Stimulated activated CD8-positive, alpha-beta memory T cell treated with anti-CD3 and anti-CD28 coated beads, Interleukin-4, amount 100 ng/mL, for 1 hour (primary cell): ENCODE data around the gene ATG4D.

ENCODE experiments used
- DNase-seq, 2 donors: peaks; one replicate each; pipeline ENCODE4 v3.0.0-alpha.2; 2020; ENCODE audit warnings: low read depth in 2 of 2, low spot score in 1 of 2

ATG4D gene

DNA sequence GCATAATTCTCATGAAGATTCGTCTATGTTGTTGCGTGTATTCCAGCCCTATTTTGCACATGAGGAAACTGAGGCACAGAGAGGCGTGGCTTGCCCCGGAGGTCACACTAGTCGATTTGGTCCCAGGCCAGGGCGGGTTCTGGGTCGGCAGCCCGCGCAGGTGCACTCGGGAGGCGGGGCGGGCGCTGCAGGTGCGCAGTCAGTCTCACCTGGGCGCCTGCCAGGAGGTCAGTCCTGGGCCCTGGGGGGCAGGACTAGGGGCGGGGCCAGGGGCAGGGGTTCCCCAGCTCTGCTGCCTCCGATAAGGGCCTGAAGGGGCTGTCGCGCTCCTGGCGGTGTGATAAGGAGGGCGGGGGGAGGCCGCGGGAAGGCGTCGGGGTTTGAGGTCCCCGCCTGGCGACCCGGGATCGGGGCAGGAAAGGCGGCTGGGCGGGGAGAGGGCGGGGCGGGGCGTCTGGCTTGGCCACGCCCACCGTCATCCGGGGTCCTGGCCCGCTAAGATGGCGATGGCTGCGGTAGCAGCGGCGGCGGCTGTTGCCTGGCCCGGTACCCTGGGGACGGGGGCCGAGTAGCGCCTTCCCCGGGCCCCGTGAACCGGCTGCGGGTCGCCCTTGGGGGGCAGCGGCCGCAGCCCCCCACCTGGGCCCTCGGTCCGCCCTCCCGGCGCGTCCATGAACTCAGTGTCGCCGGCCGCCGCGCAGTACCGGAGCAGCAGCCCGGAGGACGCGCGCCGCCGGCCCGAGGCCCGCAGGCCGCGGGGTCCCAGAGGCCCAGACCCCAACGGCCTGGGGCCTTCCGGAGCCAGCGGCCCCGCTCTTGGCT lies at the start of gene ATG4D:
ATG4D (plus strand) TSS at position 485 of the 822 bp plus-strand sequence; CDS start at position 672, 187 bp downstream.
- DNase-seq, result peak in 1 of 2 donors; percentile 59

DNA sequence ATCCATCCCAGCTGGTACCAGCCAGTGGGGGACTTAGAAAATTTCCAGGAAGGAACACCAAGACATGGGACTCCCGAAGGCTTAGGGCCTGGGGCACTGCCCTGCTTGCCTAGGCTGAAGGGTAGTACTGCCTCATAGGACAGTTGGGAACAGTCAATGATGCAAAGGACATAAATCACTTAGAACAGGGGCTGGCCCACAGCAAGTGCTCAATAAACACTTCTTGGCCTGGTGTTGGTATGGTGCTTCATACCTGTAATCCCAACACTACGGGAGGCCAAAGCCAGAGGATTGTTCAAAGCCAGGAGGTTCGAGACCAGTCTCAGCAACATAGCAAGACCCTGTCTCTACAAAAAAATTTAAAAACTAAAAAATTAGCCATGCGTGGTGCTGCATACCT lies 46.3 kb upstream of the ATG4D start:
- DNase-seq, result no peak

DNA sequence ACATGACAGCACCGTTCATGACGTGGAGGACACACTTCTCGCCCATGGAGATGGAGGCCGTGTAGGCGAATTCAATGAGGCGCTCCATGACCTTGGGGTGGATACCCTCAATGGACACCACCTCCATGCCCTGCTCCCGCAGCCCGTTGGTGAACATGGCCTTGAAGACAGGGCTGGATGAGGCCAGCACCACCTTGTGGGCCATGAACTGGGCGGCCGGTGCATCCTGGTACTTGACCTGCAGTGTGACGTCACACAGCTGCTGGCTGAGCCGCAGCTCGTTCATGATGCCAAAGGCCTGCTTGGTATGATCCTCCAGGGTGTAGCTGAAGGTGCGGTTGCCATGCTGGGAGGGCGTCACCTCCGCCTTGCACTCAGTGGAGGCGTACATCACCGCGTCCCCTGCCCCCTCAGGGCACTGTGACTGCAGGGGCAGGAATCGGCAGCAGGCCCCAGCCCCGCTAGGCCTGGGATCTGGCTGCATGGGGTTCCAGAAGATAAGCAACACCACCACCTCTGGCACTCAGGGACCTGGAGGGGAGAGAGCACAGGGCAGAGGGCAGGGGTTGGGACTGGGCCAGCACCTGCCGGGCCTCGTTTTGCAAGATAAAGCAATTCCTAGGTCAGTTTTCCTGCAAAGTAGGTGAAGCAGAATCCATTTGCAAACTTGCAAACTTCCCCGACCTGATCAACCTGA lies 44.0 kb upstream of the ATG4D start:
- DNase-seq, result no peak

DNA sequence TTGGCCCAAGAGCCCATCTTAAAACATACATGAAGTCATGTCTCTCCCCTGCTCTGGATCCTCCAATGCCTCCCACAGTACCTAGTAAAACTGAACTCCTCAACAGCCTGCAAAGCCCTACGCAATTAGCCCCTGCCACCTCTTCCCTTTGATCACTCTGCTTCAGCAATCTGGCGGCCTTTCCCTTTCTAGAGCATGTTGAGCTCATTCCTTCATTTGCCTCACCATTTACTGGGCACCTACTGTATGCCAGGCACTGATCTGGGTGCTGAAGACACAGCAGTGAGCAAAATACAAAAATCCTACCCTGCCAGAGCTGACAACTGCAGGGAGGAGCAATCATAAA lies 43.5 kb upstream of the ATG4D start:
- DNase-seq, result no peak

DNA sequence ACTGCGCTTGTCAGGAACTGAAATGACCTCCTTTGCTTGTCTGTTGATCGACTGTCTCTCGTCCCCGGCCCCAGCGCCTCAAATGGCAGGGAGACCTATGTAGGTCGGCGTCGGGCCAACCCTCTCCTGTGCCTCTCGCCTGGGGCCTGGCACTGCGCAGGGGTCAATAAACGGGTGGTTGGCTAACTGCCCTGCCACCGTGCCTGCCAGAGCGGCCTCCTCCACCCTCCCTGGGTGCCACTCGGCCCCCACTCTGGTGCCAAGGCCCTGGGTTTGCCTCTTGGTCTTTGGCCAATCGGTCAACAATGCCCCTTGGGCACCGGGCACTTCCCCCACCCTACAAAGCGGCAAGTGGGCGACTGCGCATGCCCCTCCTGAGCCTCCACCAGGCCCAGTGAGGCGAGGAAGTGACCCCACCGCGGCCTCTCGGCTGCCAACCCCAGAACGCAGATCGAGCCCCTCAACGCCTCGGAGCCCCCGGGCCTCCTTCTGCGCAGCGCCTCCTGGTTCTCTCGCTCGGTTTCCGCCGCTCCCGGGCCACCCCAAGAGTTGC lies 41.7 kb upstream of the ATG4D start:
- DNase-seq, result no peak

DNA sequence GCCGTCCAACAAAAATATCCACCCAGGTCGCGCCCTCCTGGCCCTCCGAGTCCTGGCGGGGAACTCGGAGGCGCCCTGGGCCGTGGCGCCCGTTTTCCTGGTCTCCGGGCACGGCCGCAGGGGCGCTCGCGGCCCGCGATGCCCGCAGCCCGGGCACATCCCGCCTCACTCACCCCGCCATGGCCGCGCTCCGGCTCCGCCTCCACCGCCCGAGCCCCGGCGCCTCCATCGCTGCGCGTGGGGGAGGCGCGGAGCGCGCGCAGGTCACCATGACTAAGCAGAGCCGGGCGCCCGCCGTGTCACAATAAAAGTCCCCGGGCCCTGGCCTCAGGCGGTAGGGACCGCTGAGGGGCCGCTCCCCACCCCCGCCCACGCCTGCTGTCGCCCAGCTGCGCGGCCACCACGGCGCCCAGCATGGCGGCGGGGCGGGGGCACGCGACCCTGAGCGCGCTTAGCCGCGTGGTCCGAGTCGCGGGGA lies 41.1 kb upstream of the ATG4D start:
- DNase-seq, result peak; percentile 63 to 77

DNA sequence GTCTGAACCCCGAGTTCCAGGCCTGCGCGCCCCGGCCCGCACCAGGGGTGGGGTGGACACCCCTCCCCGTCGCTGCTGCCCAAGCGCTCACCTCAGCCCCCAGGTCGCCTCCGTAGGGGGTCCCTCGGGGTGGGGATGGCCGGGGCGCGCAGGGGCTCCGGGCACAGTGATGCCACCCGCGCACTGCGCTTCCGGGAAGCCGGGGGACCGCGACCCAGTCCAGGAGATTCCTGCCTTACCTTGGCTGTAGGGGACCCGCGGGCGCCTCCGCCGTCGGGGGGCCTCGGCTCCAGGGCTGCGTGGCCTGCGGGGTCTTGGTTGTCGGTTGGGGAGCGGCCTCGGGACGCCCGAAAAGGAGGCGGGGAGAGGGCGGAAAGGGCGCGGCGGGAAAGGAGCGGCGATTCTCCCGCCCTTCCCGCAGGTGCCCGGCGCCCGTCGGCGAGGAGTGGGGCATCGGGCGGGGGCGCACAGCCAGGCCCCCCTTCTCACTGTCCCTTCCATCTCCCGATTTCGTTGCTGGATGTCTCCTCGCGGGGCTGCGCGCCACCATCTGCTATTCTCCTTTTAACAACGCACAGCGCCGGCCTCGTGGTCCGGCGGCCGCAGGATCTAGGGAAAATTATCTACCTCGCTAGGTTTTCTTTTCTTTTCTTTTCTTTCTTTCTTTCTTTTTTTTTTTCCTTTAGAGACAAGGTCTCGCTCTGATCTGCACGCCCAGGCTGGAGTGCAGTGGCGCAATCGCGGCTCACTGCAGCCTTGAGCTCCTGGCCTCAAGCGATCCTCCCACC lies 40.5 kb upstream of the ATG4D start, which contains the start of gene KEAP1:
KEAP1 (minus strand) TSS at position 355 of the 788 bp plus-strand sequence. CDS start 3,323 bp downstream, outside the sequence.
- no peak for DNase-seq

DNA sequence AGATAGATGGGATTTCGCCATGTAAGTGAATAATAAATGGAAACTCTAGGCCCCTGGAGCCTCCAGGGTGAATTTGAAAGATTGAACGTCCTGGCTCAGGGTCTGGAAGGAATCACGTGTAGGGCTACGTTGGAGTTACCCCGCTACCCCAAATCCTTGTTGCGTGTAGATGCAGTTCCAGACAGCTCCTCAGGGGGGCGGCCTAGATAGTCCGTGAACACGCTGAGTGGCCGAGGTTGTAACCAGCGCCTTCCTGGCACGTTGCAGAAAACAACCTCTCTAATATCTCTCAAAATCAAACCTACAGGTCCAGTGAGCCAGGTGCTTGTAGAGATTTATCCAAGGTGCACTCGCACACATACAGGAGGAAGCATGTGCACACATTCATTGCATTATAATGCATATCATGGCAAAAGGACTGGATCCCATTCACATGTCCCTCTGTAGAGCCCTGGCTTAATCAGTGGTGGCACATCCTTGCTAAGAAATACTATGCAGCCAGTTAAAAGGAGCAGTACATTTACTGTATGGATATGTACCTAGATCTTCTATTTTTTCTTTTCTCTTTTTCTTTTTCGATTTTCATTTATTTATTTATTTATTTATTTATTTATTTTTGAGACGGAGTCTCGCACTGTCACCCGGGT lies 38.0 kb upstream of the ATG4D start:
- peak; percentile 61 to 64 for DNase-seq

DNA sequence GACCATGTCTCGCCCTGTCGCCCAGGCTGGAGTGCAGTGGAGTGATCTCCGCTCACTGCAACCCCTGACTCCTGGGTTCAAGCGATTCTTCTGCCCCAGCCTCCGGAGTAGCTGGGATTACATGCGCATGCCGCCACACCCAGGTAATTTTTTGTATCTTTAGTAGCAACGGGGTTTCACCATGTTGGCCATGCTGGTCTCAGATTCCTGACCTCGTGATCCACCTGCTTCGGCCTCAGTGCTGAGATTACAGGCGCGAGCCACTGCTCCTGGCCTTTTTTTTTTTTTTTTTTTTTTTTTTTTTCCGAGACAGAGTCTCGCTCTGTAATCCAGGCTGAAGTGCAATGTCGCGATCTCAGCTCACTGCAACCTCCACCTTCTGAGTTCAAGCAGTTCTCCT lies 35.7 kb upstream of the ATG4D start:
- DNase-seq, result no peak

DNA sequence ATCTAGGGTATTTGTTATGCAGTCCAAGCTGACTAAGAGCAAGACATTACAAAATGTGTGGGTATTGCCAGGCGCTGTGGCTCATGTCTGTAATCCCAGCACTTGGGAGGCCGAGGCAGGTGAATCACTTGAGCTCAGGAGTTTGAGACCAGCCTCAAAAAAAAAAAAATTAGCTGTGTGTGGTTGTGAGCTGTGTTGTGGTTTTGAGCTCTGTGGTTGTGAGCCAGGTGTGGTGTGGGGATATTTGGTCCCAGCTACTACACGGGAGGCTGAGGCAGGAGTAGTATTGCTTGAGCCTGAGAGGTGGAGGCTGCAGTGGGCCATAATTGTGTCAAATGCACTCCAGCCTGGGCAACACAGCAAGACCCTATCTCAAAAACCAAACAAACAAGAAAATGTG lies 35.0 kb upstream of the ATG4D start:
- no peak for DNase-seq

DNA sequence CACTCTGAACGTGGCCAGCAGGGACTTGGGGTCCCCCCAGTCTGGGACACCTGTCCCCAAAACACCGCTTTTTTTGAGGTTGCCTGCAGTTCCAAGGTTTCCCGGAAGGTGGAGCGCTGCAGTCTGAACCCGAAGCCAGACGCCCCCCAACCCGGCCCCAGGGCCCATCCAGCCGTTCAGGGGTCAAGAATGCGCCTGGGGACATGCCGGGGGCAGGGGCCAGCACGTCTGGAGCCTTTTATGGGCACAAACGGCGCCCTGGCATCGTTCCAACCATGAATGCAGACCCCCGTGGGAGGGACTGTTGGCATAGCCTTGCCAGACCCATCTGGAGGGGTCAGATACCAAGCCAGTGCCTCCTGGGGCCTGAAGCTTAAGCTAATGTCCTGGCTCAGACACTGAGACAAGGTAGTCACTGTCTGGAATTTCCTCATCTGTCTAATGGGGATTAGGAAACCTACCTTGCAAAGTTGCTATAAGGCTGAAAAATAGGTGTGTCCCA lies 33.4 kb upstream of the ATG4D start:
- DNase-seq, result no peak

DNA sequence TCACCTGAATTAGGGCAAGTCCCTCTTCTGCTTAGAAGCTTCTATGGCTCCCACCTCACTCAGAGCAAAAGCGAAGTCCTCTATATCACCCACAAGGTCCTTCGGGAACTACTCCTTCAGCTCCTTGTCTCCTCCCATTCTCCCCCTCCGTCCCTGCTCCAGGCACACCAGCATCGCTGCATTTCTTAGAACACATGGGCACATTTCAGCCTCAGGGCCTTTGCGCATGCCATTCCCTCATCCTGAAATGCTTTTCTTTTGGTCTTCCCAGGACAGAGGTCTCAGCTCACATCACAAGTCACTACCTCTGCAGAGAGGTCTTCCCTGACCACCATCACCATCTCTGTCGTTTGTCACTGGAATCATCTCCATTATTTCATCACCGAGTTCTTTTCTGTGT lies 30.5 kb upstream of the ATG4D start:
- DNase-seq, result no peak

DNA sequence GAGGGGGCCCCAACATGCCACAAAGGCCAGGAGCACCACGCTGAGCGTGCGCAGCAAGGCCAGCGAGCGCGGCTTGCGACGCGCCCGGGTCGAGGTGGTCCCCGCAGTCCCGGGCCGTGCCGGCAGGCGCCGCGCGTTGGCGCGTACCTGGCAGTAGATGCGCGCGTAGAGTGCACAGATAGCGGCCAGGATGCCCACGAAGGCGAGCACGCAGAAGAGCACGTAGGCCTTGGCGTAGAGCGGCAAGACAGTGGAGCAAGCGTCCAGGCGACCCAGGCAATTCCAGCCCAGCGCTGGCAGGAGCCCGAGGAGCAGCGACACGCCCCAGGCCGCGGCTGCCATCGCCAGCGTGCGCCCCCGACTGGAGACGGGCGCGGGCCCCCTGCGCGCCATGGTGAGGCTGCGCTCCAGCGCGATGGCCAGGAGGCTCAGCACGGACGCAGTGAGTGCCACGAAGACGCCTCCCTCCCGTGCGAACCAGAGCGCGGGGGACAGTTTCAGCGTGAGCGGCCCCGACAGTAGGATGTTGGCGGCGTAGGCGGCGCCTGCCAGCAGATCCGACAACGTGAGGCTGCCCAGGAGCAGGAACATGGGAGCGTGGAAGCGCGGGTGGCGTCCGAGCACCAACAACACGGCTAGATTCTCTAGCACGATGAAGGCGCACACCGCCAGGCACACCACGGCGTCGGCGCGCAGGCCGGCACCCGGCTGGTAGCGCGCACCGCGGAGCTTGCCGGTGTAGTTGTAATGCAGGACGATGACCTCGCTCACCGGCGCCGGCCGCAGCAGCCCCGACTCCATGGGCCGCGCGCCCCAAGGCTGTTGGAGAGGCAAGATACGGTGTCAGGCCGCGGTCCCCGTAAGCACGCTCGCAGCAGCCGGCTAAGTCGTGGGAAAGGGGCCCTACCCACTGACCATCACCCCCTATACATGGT lies 29.2 kb upstream of the ATG4D start:
- no peak for DNase-seq

DNA sequence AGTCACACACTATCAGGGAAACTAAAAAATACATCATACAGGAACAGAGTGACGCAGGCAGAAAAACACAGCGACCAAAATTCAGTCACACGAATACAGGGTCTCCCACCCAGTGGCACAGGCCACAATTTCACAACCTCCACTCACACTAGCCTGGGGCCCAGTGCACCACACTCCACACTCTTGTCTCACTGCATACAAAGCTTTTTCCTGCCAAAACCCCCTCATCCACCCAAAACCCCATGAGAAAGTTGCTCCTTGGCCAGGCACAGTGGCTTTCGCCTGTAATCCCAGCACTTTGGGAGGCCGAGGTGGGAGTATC lies 27.7 kb upstream of the ATG4D start:
- DNase-seq, result no peak

DNA sequence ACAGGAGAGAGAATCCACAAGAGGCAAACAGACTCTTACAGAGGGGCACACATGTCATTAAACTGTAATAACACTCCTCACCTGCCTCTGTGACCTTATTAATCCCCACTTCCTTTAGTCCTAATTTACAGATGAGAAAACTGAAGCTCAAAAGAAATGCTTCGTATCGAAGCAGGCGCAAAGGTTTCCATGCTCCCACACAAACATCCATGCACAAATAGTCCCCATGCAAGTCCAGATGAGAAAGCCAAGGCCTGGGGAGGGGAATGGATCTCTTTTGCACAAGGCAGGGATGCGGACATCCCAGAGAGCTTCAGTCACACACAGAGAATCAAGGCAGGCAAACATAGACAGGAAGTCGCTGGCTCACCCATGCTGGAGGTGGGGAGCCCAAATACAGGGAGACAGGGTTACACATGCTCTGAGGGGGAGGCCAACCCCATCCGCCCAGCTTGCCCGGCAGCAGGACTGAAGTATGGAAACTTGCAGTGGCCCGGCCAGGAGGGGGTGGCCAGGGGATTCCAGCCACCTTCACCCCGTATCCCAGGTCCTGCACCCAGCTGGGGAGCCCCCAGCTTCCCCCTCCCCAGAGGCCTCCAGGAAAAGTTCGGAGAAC lies 26.9 kb upstream of the ATG4D start:
- DNase-seq, result no peak

DNA sequence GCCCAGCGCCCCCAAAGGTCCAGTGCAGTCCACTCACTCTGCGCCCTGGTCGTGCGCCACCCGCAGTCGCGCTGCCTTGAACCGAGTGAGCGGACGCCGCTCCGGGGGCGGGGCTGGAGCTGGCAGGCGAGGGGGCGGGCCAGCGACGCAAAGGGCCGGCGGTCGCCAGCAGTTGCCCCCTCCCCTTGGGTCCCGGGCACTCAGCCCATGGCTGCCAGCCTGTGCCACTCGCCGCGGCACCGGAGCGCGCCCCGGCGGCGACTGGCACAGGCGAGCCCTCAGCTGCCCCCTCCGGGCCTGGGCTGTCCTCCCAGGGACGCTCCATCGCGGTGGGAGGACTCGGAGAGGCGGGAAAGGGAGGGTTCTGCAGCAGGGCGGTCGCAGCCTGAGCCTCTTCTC lies 26.3 kb upstream of the ATG4D start, which contains the start of gene S1PR5:
S1PR5 (minus strand) TSS at position 87 of the 399 bp plus-strand sequence. CDS start 2,436 bp downstream, outside the sequence.
- DNase-seq, result no peak

DNA sequence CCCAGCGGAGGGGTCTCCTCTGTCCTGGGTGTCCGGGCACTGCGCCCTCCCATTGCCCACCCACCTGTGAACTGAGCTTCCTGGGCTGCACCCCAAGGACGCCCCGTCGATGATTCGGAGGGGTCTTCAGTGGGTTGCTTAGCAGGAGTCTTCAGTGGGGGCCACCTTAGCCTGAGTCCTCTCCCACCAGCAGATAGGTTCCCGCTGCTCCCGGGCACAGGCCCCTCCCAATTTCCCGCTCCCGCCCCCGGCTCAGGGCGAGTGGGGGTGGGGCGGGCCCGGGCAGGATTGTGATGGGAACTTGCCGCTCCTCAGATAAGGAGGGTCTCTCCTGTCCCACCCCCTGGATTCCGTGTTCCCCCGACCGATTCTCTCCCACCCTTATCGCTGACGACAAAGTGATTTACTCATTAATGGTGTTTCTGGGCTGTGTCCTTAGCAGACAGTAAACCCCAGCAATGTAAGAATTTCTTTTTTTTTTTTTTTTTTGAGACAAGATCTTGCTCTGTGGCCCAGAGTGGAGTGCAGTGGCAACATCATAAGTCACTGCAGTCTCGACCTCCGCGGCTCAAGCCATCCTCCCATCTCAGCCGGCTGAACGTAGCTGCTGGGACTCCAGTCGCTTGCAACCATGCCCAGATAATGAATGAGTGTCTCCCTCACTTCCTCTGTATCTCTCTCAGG lies 25.8 kb upstream of the ATG4D start:
- DNase-seq, result no peak
